GM20000 (cell line): ENCODE measurements around the gene PPARD.

ENCODE experiments used
- DNase-seq: peaks from one replicate; pipeline ENCODE4 v3.0.0; 2012; ENCODE audit warnings: low spot score
- TF ChIP-seq, protein P1 (sequence below): IDR thresholded peaks from 2 replicates; pipeline ENCODE4 v1.5.1; 2012; ENCODE audit warnings: mild to moderate bottlenecking, control low read depth; ENCODE audit errors: extremely low read depth, missing control alignments

PPARD gene

DNA sequence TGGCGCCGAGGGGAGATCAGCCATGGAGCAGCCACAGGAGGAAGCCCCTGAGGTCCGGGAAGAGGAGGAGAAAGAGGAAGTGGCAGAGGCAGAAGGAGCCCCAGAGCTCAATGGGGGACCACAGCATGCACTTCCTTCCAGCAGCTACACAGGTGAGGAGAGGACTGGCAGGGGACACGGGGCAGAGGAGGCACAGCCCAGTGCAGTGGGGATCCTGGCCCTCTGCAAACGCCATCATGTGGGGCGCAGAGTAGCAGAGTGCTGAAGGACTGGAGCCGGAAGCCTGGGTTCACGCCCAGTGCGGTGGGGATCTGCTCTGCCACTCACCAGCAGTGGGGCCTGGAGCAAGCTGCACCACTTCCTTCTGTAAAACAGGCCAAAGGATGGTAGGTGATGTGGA, 68.7 kb downstream of the PPARD start:
- DNase-seq, result no peak
- TF ChIP-seq, protein P1, sequence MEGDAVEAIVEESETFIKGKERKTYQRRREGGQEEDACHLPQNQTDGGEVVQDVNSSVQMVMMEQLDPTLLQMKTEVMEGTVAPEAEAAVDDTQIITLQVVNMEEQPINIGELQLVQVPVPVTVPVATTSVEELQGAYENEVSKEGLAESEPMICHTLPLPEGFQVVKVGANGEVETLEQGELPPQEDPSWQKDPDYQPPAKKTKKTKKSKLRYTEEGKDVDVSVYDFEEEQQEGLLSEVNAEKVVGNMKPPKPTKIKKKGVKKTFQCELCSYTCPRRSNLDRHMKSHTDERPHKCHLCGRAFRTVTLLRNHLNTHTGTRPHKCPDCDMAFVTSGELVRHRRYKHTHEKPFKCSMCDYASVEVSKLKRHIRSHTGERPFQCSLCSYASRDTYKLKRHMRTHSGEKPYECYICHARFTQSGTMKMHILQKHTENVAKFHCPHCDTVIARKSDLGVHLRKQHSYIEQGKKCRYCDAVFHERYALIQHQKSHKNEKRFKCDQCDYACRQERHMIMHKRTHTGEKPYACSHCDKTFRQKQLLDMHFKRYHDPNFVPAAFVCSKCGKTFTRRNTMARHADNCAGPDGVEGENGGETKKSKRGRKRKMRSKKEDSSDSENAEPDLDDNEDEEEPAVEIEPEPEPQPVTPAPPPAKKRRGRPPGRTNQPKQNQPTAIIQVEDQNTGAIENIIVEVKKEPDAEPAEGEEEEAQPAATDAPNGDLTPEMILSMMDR, result no peak

DNA sequence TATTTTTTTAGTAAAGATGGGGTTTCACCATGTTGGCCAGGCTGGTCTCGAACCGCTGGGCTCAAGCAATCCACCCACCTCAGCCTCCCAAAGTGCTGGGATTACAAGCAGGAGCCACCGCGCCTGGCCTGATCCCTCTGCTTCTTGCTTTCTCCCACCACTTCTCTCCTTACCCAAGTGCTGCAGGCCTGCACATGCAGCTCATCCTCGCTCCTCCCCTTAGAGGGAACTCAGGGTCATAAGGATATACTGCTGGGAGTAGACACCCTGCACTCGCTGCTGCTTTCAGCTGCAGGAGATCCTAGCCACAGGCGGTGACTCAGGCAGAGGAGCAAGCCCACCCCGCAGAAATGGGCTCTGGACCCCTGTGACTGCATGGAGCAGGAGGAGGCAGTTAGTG, 69.7 kb downstream of the PPARD start:
- TF ChIP-seq, protein P1, result no peak
- no peak for DNase-seq

DNA sequence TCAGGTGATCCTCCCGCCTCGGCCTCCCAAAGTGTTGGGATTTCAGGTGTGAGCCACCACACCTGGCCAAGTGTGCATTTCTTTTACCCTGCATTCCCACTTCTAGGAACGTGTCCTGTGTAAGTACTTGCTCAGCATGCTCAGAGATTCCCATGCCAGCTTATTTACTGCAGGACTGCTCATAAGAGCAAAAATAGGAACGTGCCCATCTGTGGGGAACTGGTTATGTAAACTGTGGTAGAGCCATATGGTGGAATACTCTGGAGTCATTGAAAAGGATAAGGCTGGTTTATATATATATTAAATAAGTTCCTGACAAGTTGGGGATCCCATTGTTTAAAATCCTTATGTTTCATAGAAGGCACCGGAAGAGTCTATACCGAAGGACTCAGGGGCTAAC, 71.6 kb downstream of the PPARD start:
- DNase-seq, result no peak

DNA sequence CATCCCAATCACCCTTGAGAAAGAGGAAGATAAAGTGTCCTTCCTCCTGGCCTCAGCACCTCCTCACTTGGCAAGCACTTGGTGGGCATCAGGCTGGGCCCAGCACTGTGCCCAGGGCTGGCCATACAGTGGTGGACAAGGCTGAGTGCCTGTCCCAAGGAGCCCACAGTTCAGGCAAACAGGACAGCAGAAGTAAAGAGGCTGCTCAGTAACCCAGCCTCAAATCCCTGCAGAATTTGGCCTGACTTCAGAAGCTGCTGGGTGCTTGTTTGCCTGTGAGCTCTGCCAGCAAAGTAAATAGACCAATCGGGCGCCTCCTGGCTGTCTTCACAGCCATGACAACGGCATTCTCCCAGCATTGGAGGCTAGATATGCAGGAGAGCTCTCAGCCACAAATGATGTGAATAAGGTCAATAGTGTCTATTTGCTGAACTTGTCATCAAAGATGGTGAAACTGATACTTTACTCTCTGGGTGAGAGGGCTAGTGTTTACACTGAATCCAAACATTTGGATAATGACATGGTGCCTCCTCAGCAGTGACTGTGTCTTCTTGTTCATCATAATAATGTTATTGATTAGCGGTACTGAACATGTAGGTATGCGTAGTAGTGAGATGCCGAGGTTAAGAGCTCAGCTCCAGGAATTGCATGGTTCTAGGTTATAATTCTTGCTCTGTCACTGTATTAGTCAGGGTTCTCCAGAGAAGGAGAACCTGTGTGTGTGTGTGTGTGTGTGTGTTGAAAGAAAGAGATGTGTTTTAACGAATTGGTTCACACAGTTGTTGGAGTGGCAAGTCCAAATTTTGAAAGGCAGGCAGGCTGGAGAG, 72.9 kb downstream of the PPARD start:
- TF ChIP-seq, protein P1, result no peak

More for the DNA sequence above, 71.6 kb downstream of the PPARD start:
- TF ChIP-seq, protein P1, result no peak

DNA sequence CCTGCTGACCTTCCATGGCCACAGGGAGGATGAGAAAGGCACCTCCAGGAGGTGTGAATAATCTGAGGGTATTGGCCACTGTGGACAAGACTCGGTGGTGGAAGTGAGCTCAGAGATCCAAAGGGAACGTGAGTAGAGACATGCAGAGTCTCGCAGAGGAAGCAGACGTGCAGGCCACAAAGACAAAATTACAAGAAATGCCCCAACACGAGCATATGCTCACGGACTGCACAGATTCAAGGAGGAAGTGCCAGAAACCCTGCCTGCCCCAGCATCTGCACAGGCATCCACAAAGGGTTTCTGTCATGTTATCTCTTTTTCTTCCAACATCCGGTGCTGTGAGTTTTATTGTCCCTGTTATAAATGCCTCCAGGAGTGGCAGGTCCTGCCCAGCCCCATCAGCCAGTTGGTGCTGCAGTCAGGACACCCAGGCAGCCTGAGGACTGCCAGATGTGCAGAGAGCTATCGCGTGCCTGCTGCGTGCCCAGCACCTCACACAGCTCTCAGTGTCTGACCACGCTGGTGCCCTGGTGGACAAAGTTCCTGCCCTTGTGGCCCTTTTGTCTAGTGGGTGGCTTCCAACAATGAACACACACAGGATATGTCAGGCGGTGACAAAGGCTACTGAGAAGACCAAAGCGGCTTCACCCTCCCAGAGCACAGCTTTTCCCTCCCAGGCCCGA, 75.8 kb downstream of the PPARD start:
- TF ChIP-seq, protein P1, result no peak
- no peak for DNase-seq

More for the DNA sequence above, 72.9 kb downstream of the PPARD start:
- DNase-seq, result no peak

DNA sequence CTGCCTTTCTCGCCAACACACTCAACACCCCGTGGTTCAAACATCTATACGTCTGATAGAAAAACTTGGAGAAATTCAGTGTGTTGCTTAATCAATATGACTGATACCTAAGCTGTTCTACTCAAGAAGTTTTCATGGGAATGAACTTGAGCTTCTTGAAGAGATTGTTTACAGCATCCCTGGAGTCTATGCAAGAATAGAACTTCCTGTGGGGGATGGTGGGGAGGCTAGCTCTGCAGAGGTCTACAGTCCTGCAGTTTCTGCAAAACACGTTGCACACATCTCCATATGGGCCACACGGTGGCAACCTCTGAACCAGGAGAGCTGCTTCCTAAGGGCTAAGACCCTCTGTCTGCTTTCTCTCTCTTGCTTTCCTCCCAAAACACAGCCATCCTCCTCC, 77.1 kb downstream of the PPARD start:
- TF ChIP-seq, protein P1, result no peak

DNA sequence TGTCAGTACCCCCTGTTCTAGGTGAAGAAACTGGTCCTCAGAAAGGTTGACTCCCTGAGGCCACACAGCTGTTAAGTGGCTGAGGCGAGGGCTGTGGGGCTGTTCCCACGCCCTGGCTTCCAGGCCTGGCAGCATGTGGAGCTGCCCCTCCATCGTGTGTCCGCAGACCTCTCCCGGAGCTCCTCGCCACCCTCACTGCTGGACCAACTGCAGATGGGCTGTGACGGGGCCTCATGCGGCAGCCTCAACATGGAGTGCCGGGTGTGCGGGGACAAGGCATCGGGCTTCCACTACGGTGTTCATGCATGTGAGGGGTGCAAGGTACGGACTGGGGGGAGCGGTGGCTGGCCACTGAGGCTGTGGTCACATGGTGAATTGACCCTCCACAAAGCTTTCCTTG, 77.6 kb downstream of the PPARD start:
- DNase-seq, result no peak
- TF ChIP-seq, protein P1, result no peak

More for the DNA sequence above, 77.1 kb downstream of the PPARD start:
- DNase-seq, result no peak
